Trophoblast cell (in vitro differentiated cells and primary cell): Measurements from ENCODE around the gene PSRC1.

Source experiments
- DNase-seq, 2 donors: peaks; one replicate each; pipeline ENCODE4 v3.0.0-alpha.2; 2016
- H2AFZ ChIP-seq: 2 replicates; pipeline ENCODE4 v1.6.1; 2013; ENCODE audit warnings: low read length, moderate library complexity, mild to moderate bottlenecking; ENCODE audit not compliant: insufficient read depth, poor library complexity
- H2AK5ac ChIP-seq: 2 replicates; pipeline ENCODE4 v1.6.1; 2013; ENCODE audit warnings: mild to moderate bottlenecking, low read length
- H2BK120ac ChIP-seq: 2 replicates; pipeline ENCODE4 v1.6.1; 2013; ENCODE audit warnings: low read length, mild to moderate bottlenecking, moderate library complexity; ENCODE audit not compliant: insufficient read depth, poor library complexity
- H2BK12ac ChIP-seq: 2 replicates; pipeline ENCODE4 v1.6.1; 2013; ENCODE audit warnings: mild to moderate bottlenecking, low read length, moderate library complexity
- H2BK5ac ChIP-seq: 2 replicates; pipeline ENCODE4 v1.6.1; 2013; ENCODE audit warnings: low read length, low read depth, moderate library complexity, mild to moderate bottlenecking; ENCODE audit not compliant: poor library complexity
- H3K14ac ChIP-seq: 2 replicates; pipeline ENCODE4 v1.6.1; 2013; ENCODE audit warnings: mild to moderate bottlenecking, low read length
- H3K18ac ChIP-seq: 2 replicates; pipeline ENCODE4 v1.6.1; 2013; ENCODE audit warnings: mild to moderate bottlenecking, low read length
- H3K23ac ChIP-seq: 2 replicates; pipeline ENCODE4 v1.6.1; 2013; ENCODE audit warnings: low read length
- H3K27ac ChIP-seq: 2 replicates; pipeline ENCODE4 v1.5.1; 2013; ENCODE audit warnings: low read depth, mild to moderate bottlenecking, inconsistent platforms, low read length, moderate library complexity
- H3K27me3 ChIP-seq: 2 replicates; pipeline ENCODE4 v1.6.1; 2013; ENCODE audit warnings: inconsistent platforms, mild to moderate bottlenecking, low read length, moderate library complexity; ENCODE audit not compliant: insufficient read depth
- H3K36me3 ChIP-seq, 2 experiments: 1 replicate in 1 of 2; 2 replicates in 1 of 2; pipeline ENCODE4 v1.6.1; 2013; ENCODE audit warnings: low read length in 2 of 2, mild to moderate bottlenecking in 2 of 2, moderate library complexity in 1 of 2; ENCODE audit not compliant: insufficient read depth in 2 of 2, control insufficient read depth in 1 of 2
- H3K4ac ChIP-seq: 2 replicates; pipeline ENCODE4 v1.6.1; 2013; ENCODE audit warnings: low read depth, mild to moderate bottlenecking, low read length, moderate library complexity
- H3K4me1 ChIP-seq, 2 experiments: 1 replicate in 1 of 2; 2 replicates in 1 of 2; pipeline ENCODE4 v1.6.1; 2013; ENCODE audit warnings: low read length in 2 of 2, mild to moderate bottlenecking in 2 of 2, moderate library complexity in 1 of 2; ENCODE audit not compliant: insufficient read depth in 2 of 2, control insufficient read depth in 1 of 2
- H3K4me2 ChIP-seq: 2 replicates; pipeline ENCODE4 v1.6.1; 2013; ENCODE audit warnings: inconsistent platforms, mild to moderate bottlenecking, low read length, moderate library complexity
- H3K4me3 ChIP-seq: 2 replicates; pipeline ENCODE4 v1.5.1; 2013; ENCODE audit warnings: mild to moderate bottlenecking, low read depth, low read length, inconsistent platforms
- H3K79me1 ChIP-seq: one replicate; pipeline ENCODE4 v1.6.1; 2013; ENCODE audit warnings: low read length
- H3K79me2 ChIP-seq: 2 replicates; pipeline ENCODE4 v1.6.1; 2013; ENCODE audit warnings: low read length, mild to moderate bottlenecking; ENCODE audit not compliant: control insufficient read depth, insufficient read depth, poor library complexity
- H3K9ac ChIP-seq: 2 replicates; pipeline ENCODE4 v1.6.1; 2013; ENCODE audit warnings: mild to moderate bottlenecking, low read length
- H3K9me3 ChIP-seq: 2 replicates; pipeline ENCODE4 v1.6.1; 2013; ENCODE audit warnings: low read depth, mild to moderate bottlenecking, control low read depth, inconsistent platforms, low read length; ENCODE audit not compliant: insufficient read depth
- H4K12ac ChIP-seq: 2 replicates; pipeline ENCODE4 v1.6.1; 2013; ENCODE audit warnings: low read depth, mild to moderate bottlenecking, low read length, moderate library complexity
- H4K8ac ChIP-seq: 2 replicates; pipeline ENCODE4 v1.6.1; 2013; ENCODE audit warnings: low read depth, mild to moderate bottlenecking, low read length, moderate library complexity
- H4K91ac ChIP-seq: one replicate; pipeline ENCODE4 v1.6.1; 2013; ENCODE audit warnings: low read depth, mild to moderate bottlenecking, low read length, moderate library complexity
- WGBS: extraction: QIAGEN DNeasy Blood & Tissue Kit; methylation state at CpG from one replicate; pipeline ENCODE4 v1.1.7; 2013; ENCODE audit warnings: missing lambda C conversion rate; ENCODE audit not compliant: insufficient read length, insufficient coverage; ENCODE audit errors: extremely low coverage; 5-methylcytosine and 5-hydroxymethylcytosine counted together

Gene PSRC1

GRCh38 chr1:109319114-109319513 is 36.2 kb upstream of the PSRC1 start:
- no peak overlapping the region for H2AK5ac ChIP-seq
- H3K79me1 ChIP-seq, result no peaks in the 10 kb centered on the region
- H3K23ac ChIP-seq, result no peak overlapping the region
- H3K9me3 ChIP-seq, result peaks cover 3% of the 10 kb centered on the region
- H3K4me2 ChIP-seq, result no peak overlapping the region
- no peak overlapping the region for H2BK120ac ChIP-seq
- no peak overlapping the region for H3K14ac ChIP-seq
- no peak overlapping the region for H3K4me3 ChIP-seq
- no peak overlapping the region for H2BK5ac ChIP-seq
- H3K79me2 ChIP-seq, result no peaks in the 10 kb centered on the region
- peaks cover 44 to 73% of the 10 kb centered on the region in 2 experiments for H3K36me3 ChIP-seq
- H2AFZ ChIP-seq, result no peak overlapping the region
- H3K27me3 ChIP-seq, result no peaks in the 10 kb centered on the region
- no peak overlapping the region for H4K91ac ChIP-seq
- DNase-seq, result no peak
- no peak overlapping the region for H2BK12ac ChIP-seq
- no peak overlapping the region for H3K18ac ChIP-seq
- no peak overlapping the region for H4K12ac ChIP-seq
- peaks cover 4 to 6% of the 10 kb centered on the region in 2 experiments for H3K4me1 ChIP-seq
- H3K9ac ChIP-seq, result no peak overlapping the region
- H3K27ac ChIP-seq, result no peak overlapping the region
- no peak overlapping the region for H4K8ac ChIP-seq
- no CpG with 5 or more reads among the region's 3 CpGs for WGBS
- H3K4ac ChIP-seq, result no peak overlapping the region

- Histone ChIP-seq H3K4me1 (peaks cover 4 to 6% of the 10 kb centered on the region in 2 experiments), H3K27ac (no peak overlapping the region), H3K79me2 (no peaks in the 10 kb centered on the region), H3K9me3 (peaks cover 3% of the 10 kb centered on the region), H4K12ac (no peak overlapping the region), H3K14ac (no peak overlapping the region), H3K36me3 (peaks cover 44 to 72% of the 10 kb centered on the region in 2 experiments), H2BK120ac (no peak overlapping the region), H2BK12ac (no peak overlapping the region), H4K8ac (no peak overlapping the region), H3K4me2 (no peak overlapping the region), H2BK5ac (no peak overlapping the region), H2AK5ac (no peak overlapping the region), H4K91ac (no peak overlapping the region), H3K4ac (no peak overlapping the region), H2AFZ (no peak overlapping the region), H3K18ac (no peak overlapping the region), H3K23ac (no peak overlapping the region), H3K9ac (no peak overlapping the region), H3K79me1 (no peaks in the 10 kb centered on the region), H3K27me3 (no peaks in the 10 kb centered on the region), H3K4me3 (no peak overlapping the region)
- no CpG with 5 or more reads among the region's 1 CpG for WGBS
- DNase-seq, result no peak
Measured at GRCh38 chr1:109316506-109316905, 33.6 kb upstream of the PSRC1 start.

GRCh38 chr1:109315288-109315687 is 32.3 kb upstream of the PSRC1 start:
- Histone ChIP-seq H4K91ac (no peak overlapping the region), H3K27ac (no peak overlapping the region), H3K4me3 (no peak overlapping the region), H3K79me2 (no peaks in the 10 kb centered on the region), H3K18ac (no peak overlapping the region), H3K4me2 (no peak overlapping the region), H3K23ac (no peak overlapping the region), H3K9me3 (peaks cover 3% of the 10 kb centered on the region), H3K36me3 (peaks cover 45 to 71% of the 10 kb centered on the region in 2 experiments), H2BK12ac (no peak overlapping the region), H2AK5ac (no peak overlapping the region), H2BK120ac (no peak overlapping the region), H3K14ac (no peak overlapping the region), H4K8ac (no peak overlapping the region), H3K79me1 (no peaks in the 10 kb centered on the region), H2BK5ac (no peak overlapping the region), H3K9ac (no peak overlapping the region), H3K4me1 (peaks cover 4 to 6% of the 10 kb centered on the region in 2 experiments), H2AFZ (no peak overlapping the region), H3K4ac (no peak overlapping the region), H3K27me3 (no peaks in the 10 kb centered on the region), H4K12ac (no peak overlapping the region)
- DNase-seq, result no peak
- no CpG with 5 or more reads among the region's 4 CpGs for WGBS

GRCh38 chr1:109314795-109315194 is 31.9 kb upstream of the PSRC1 start:
- WGBS, result no CpG with 5 or more reads among the region's 1 CpG
- no peaks in the 10 kb centered on the region for H3K27me3 ChIP-seq

More at GRCh38 chr1:109314795-109315194, 31.9 kb upstream of the PSRC1 start:
- H2AFZ ChIP-seq, result no peak overlapping the region
- no peak overlapping the region for H2BK120ac ChIP-seq
- no peaks in the 10 kb centered on the region for H3K79me1 ChIP-seq
- H2BK12ac ChIP-seq, result no peak overlapping the region
- no peak overlapping the region for H3K18ac ChIP-seq
- no peaks in the 10 kb centered on the region for H3K79me2 ChIP-seq
- H3K4me2 ChIP-seq, result no peak overlapping the region
- no peak overlapping the region for H4K91ac ChIP-seq
- H4K8ac ChIP-seq, result no peak overlapping the region
- no peak overlapping the region for H4K12ac ChIP-seq
- no peak for DNase-seq
- H3K23ac ChIP-seq, result no peak overlapping the region
- H3K36me3 ChIP-seq, result peaks cover 45 to 71% of the 10 kb centered on the region in 2 experiments
- no peak overlapping the region for H2BK5ac ChIP-seq
- H3K9me3 ChIP-seq, result peaks cover 3% of the 10 kb centered on the region
- peaks cover 3 to 6% of the 10 kb centered on the region in 2 experiments for H3K4me1 ChIP-seq
- no peak overlapping the region for H2AK5ac ChIP-seq
- no peak overlapping the region for H3K4ac ChIP-seq
- no peak overlapping the region for H3K14ac ChIP-seq
- H3K9ac ChIP-seq, result no peak overlapping the region
- no peak overlapping the region for H3K4me3 ChIP-seq
- H3K27ac ChIP-seq, result no peak overlapping the region
